Fibroblast of lung (primary cell): ENCODE measurements around the gene CHAMP1.

Source experiments
- EZH2 ChIP-seq: IDR thresholded peaks from 2 replicates; pipeline ENCODE4 v1.5.1; 2012; ENCODE audit warnings: low read length, control low read depth, mild to moderate bottlenecking; ENCODE audit errors: missing control alignments
- TF ChIP-seq, protein P1 (sequence below), 2 donors: IDR thresholded peaks in 1 of 2; conservative IDR thresholded peaks in 1 of 2; 1 replicate in 1 of 2; 2 replicates in 1 of 2; pipeline ENCODE4 v1.5.1; 2011 to 2012; ENCODE audit warnings: low read length in 2 of 2, control low read depth in 1 of 2, inconsistent platforms in 1 of 2, low read depth in 1 of 2, mild to moderate bottlenecking in 1 of 2

DNA sequence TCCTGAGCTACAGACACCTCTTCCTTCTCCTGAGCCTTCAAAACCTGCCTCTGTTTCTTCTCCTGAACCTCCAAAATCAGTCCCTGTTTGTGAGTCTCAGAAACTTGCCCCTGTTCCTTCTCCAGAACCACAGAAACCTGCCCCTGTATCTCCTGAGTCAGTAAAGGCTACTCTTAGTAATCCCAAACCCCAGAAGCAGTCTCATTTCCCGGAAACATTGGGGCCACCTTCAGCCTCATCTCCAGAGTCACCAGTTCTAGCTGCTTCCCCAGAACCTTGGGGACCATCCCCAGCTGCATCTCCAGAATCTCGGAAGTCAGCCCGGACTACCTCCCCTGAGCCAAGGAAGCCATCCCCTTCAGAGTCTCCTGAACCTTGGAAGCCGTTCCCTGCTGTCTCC lies 10.0 kb downstream of the CHAMP1 start:
- TF ChIP-seq, protein P1, sequence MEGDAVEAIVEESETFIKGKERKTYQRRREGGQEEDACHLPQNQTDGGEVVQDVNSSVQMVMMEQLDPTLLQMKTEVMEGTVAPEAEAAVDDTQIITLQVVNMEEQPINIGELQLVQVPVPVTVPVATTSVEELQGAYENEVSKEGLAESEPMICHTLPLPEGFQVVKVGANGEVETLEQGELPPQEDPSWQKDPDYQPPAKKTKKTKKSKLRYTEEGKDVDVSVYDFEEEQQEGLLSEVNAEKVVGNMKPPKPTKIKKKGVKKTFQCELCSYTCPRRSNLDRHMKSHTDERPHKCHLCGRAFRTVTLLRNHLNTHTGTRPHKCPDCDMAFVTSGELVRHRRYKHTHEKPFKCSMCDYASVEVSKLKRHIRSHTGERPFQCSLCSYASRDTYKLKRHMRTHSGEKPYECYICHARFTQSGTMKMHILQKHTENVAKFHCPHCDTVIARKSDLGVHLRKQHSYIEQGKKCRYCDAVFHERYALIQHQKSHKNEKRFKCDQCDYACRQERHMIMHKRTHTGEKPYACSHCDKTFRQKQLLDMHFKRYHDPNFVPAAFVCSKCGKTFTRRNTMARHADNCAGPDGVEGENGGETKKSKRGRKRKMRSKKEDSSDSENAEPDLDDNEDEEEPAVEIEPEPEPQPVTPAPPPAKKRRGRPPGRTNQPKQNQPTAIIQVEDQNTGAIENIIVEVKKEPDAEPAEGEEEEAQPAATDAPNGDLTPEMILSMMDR (conservative IDR thresholded peaks at IDR 0.05 in 1 of 2, IDR thresholded peaks at IDR 0.05 in 1 of 2; ENCODE audit: low read depth in 1 of 2, low read length in 2 of 2) = no peak
- no peak for TF ChIP-seq EZH2
